CD4-positive, alpha-beta T cell (primary cell): ENCODE results near the gene DSE. TPM values are rescaled to one million over a fixed set of nuclear protein-coding genes. Genes with fewer than 3 reads are reported as not detected.

Experiments
- ATAC-seq: fragments of 200-7000 bp; cut with Tn5 transposase; one replicate; pipeline ENCODE4 v1.10.0; 2022; ENCODE audit warnings: mild to moderate bottlenecking; ENCODE audit not compliant: poor library complexity
- CTCF ChIA-PET: fragments of 350-600 bp; sonication (Branson Sonifier 250); formaldehyde crosslinking; loops from one replicate; lab custom pipeline; 2021; ENCODE audit warnings: antibody characterized with exemption, inconsistent platforms; lab: Charles Lee
- POLR2A ChIA-PET: fragments of 350-600 bp; sonication (Branson Sonifier 250); formaldehyde crosslinking; loops from one replicate; lab custom pipeline; 2021; ENCODE audit warnings: antibody characterized with exemption, inconsistent platforms; lab: Charles Lee
- DNase-seq, 14 experiments: peaks; one replicate each; pipeline ENCODE4 v3.0.0-alpha.2; 2013 to 2020; ENCODE audit warnings: mixed read lengths in 2 of 14
- H3K27ac ChIP-seq, 2 donors: one replicate each; pipeline versions ENCODE4 v1.5.1 to v1.7.0; 2013; ENCODE audit warnings: low read length in 2 of 2, low read depth in 1 of 2, mild to moderate bottlenecking in 1 of 2
- H3K27me3 ChIP-seq, 2 experiments: 1 replicate in 1 of 2; 2 replicates in 1 of 2; pipeline versions ENCODE4 v1.6.1 to v1.7.0; 2013; ENCODE audit warnings: low read length in 2 of 2, control low read depth in 1 of 2, mild to moderate bottlenecking in 1 of 2, moderate library complexity in 1 of 2; ENCODE audit not compliant: insufficient read depth in 2 of 2, control insufficient read depth in 1 of 2
- H3K36me3 ChIP-seq: one replicate; pipeline ENCODE4 v1.6.1; 2013; ENCODE audit warnings: low read length, control low read depth; ENCODE audit not compliant: insufficient read depth
- H3K4me1 ChIP-seq: one replicate; pipeline ENCODE4 v1.6.1; 2013; ENCODE audit warnings: low read length, control low read depth; ENCODE audit not compliant: insufficient read depth
- H3K4me3 ChIP-seq: one replicate; pipeline ENCODE4 v1.5.1; 2013; ENCODE audit warnings: mild to moderate bottlenecking, low read length, moderate library complexity
- H3K9me3 ChIP-seq, 2 experiments: 1 replicate in 1 of 2; 2 replicates in 1 of 2; pipeline versions ENCODE4 v1.6.1 to v1.7.0; 2013; ENCODE audit warnings: low read length in 2 of 2, mild to moderate bottlenecking in 2 of 2, control low read depth in 1 of 2, moderate library complexity in 1 of 2; ENCODE audit not compliant: control insufficient read depth in 1 of 2, insufficient read depth in 1 of 2
- H3K27ac Mint-ChIP-seq: one replicate; pipeline ENCODE4 v1.8.0; 2020; ENCODE audit warnings: mixed read lengths
- H3K27me3 Mint-ChIP-seq: one replicate; pipeline ENCODE4 v1.8.0; 2021; ENCODE audit warnings: mixed read lengths
- H3K36me3 Mint-ChIP-seq: one replicate; pipeline ENCODE4 v1.8.0; 2021; ENCODE audit warnings: low read depth, mixed read lengths
- H3K4me1 Mint-ChIP-seq: one replicate; pipeline ENCODE4 v1.8.0; 2021; ENCODE audit warnings: low read depth, mixed read lengths
- H3K4me3 Mint-ChIP-seq: one replicate; pipeline ENCODE4 v1.8.0; 2020; ENCODE audit warnings: mild to moderate bottlenecking, mixed read lengths
- H3K9me3 Mint-ChIP-seq: one replicate; pipeline ENCODE4 v1.8.0; 2020; ENCODE audit warnings: mixed read lengths
- intact Hi-C, 2 experiments: fragments of 100-400 bp; cut with DNase I in 1 of 2; cut with micrococcal nuclease in 1 of 2; formaldehyde crosslinking; loops; one replicate each; pipeline versions ENCODE4 v1.15.1 to v1.9.0; 2023 to 2025; cut with DNase I, micrococcal nuclease
- total RNA-seq, 174 experiments: library from RNA in 2 of 174; stranded (reverse) in 2 of 174; gene quantifications; one replicate each; pipeline ENCODE4 v1.2.3 and lab custom pipeline; 2021 to 2026
- TF ChIP-seq, protein P1 (sequence below): fragments of 200-600 bp; IDR thresholded peaks from one replicate; pipeline ENCODE4 v1.8.0; 2022; ENCODE audit warnings: antibody characterized with exemption, mild to moderate bottlenecking

The DSE gene
- total RNA-seq, 2 experiments from 2014 or later: 7.5 to 8.0 TPM

DNA sequence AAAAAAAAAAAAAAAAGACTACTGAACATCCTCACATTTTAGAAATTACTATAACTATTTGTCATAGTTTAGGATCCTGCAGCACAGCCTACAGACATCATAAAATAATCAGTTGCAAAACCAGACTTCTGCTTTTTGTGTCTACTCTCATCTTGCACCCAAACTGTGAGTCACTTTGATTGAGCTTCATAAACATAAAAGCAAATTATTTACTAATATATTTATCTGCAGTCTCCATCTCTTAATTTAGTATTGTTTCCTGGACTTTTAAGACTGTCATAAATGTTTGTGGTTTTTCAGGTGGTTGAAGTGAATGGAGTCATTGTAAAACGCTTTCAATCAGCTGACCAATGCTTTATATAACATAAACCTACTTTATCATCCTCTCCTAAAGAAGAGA, 75.7 kb downstream of the DSE start:
- peaks cover 13% of the 10 kb centered on the region for H3K4me1 Mint-ChIP-seq
- intact Hi-C loops: no loop called here
- CTCF ChIA-PET: interaction anchor here (0.8 to 1.8 kb wide), 2 partner anchors 9 to 12 kb away, joined by 3 to 4 read pairs; no protein-coding TSS in a partner anchor
- TF ChIP-seq, protein P1, sequence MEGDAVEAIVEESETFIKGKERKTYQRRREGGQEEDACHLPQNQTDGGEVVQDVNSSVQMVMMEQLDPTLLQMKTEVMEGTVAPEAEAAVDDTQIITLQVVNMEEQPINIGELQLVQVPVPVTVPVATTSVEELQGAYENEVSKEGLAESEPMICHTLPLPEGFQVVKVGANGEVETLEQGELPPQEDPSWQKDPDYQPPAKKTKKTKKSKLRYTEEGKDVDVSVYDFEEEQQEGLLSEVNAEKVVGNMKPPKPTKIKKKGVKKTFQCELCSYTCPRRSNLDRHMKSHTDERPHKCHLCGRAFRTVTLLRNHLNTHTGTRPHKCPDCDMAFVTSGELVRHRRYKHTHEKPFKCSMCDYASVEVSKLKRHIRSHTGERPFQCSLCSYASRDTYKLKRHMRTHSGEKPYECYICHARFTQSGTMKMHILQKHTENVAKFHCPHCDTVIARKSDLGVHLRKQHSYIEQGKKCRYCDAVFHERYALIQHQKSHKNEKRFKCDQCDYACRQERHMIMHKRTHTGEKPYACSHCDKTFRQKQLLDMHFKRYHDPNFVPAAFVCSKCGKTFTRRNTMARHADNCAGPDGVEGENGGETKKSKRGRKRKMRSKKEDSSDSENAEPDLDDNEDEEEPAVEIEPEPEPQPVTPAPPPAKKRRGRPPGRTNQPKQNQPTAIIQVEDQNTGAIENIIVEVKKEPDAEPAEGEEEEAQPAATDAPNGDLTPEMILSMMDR: no peak
- DNase-seq (peak in 2 of 14 experiments; percentile 38 to 52), ATAC-seq (no peak)
- H3K4me1 ChIP-seq: peaks cover 10% of the 10 kb centered on the region
- no peak overlapping the region for H3K27ac Mint-ChIP-seq
- no peaks in the 10 kb centered on the region for H3K36me3 Mint-ChIP-seq
- no peak overlapping the region for H3K27ac ChIP-seq
- POLR2A ChIA-PET: interaction anchor here (1.0 kb wide), 1 partner anchor 19 kb away, joined by 4 read pairs; no protein-coding TSS in a partner anchor
- H3K4me3 Mint-ChIP-seq: no peak overlapping the region
- H3K4me3 ChIP-seq: no peak overlapping the region
- no peaks in the 10 kb centered on the region for H3K9me3 ChIP-seq
- no peaks in the 10 kb centered on the region for H3K9me3 Mint-ChIP-seq
- H3K36me3 ChIP-seq: no peaks in the 10 kb centered on the region
- H3K27me3 Mint-ChIP-seq: peaks cover 7% of the 10 kb centered on the region
- H3K27me3 ChIP-seq: no peaks in the 10 kb centered on the region

DNA sequence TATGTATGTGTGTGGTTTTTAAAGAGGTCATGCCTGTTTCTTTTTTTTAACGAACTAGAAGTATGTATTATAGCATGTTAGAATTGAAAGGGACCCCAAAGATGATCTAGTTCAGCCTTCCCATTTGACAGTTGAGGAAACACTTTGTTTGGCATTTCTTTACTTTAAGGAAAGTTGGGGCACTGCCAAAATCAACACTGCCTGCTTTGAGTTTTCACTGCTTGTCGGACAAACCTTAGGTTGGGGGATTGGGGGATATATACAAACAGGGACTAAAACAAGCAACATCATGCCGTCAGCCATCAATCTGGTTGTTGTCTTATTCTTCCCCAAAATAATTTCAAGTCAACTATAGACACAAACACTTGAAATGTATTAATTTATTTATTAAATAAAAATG, 76.3 kb downstream of the DSE start:
- TF ChIP-seq, protein P1: no peak
- ChIA-PET POLR2A (no interaction called here), CTCF (interaction anchor here (0.8 to 1.8 kb wide), 2 partner anchors 10 to 12 kb away, joined by 3 to 4 read pairs; no protein-coding TSS in a partner anchor)
- no peak overlapping the region for H3K4me3 Mint-ChIP-seq
- Histone ChIP-seq H3K36me3 (no peaks in the 10 kb centered on the region), H3K4me1 (peaks cover 10% of the 10 kb centered on the region), H3K9me3 (no peaks in the 10 kb centered on the region), H3K27ac (no peak overlapping the region), H3K4me3 (no peak overlapping the region), H3K27me3 (no peaks in the 10 kb centered on the region)
- DNase-seq (no peak), ATAC-seq (no peak)
- no peak overlapping the region for H3K27ac Mint-ChIP-seq
- no peaks in the 10 kb centered on the region for H3K36me3 Mint-ChIP-seq
- H3K27me3 Mint-ChIP-seq: peaks cover 9% of the 10 kb centered on the region
- H3K9me3 Mint-ChIP-seq: no peaks in the 10 kb centered on the region
- intact Hi-C loops: no loop called here
- peaks cover 13% of the 10 kb centered on the region for H3K4me1 Mint-ChIP-seq

DNA sequence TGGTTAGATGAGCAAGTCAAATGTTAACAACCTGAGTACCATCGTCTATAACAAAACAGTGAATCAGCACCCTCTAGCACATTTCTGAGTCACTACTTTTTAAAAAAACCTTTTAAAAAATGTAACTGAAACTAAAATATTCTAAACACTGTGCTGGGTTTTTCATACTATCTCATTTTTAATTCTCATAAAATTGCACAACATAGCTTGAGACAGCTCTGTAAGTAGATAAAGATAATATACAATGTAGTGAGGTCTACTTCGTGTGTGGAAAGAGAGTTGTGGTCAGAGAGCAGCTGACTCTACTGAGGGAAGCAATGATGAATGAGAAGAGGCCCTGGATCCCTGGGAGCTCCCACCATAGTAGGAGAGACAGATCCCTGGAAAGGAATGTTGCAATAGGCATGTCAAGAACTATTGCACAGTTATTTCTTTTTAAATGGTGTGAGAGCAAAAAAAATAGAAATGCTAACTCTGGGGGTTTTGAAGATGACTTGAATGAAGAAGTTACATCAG, 76.8 kb downstream of the DSE start:
- Mint-ChIP-seq H3K36me3 (no peaks in the 10 kb centered on the region), H3K4me3 (no peak overlapping the region), H3K27me3 (peaks cover 9% of the 10 kb centered on the region), H3K27ac (no peak overlapping the region), H3K9me3 (no peaks in the 10 kb centered on the region), H3K4me1 (peaks cover 13% of the 10 kb centered on the region)
- DNase-seq: peak in 2 of 14 experiments; percentile 25 to 29
- Histone ChIP-seq H3K4me1 (peaks cover 10% of the 10 kb centered on the region), H3K36me3 (no peaks in the 10 kb centered on the region), H3K4me3 (no peak overlapping the region), H3K27ac (no peak overlapping the region), H3K9me3 (no peaks in the 10 kb centered on the region), H3K27me3 (no peaks in the 10 kb centered on the region)
- no peak for ATAC-seq
- TF ChIP-seq, protein P1: no peak
- intact Hi-C loops: no loop called here
- CTCF ChIA-PET: no interaction called here
- POLR2A ChIA-PET: no interaction called here
